Posterior cingulate gyrus (tissue), 11 donors: Measurements from ENCODE around the gene LCAT.

Experiments used
- DNase-seq, 10 donors: peaks; one replicate each; pipeline versions ENCODE4 v3.0.0 to v3.0.0-alpha.2; 2020 to 2021; ENCODE audit warnings: mixed read lengths in 3 of 10
- intact Hi-C: fragments of 100-400 bp; cut with DNase I; formaldehyde crosslinking; loops from one replicate; pipeline ENCODE4 v1.15.1; 2023

The LCAT gene

GRCh38 chr16:67969254-67970039 lies 25.5 kb upstream of the LCAT start:
- DNase-seq, result no peak
- intact Hi-C loops, result no loop called here

DNA sequence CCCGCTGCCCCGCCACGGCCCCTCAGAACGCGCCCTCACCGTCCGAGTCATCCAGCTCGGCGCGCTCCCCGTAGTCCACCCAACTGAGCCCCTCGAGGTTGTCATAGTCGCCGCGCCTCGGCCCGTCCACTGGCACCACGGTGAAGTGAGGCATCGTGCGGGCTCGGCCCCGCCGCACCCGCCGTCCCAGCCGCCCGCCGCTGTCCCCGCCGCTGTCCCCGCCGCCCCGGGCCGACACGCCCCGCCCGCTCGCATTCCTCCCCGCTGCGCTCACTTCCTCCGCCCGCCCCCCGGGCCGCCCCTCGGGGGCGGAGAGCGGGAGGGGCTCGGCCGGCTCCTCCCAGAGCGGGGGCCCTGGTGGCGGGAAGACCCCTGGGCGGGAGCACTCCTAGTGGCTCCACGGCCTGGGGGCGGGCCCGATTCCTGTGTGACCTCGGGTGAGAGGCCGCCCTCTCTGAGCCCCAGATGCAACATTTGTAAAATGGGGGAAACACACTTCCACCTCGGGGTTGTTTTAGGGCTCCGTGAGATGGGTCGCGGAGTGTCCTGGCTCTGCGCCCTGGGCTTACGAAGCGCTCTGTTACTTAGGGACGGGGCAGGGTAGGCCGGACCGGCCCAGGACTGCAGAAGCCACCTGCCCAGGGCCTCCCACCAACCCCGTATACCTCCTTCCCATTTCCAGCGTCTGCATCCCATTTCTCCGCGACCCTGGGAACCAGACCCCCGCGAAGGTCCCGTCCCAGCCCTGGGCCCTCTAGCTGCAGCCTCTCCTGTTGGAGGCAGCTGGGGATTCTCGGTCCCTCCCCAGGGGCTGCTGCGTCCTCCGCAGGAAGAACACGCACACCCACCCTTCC lies 24.7 kb upstream of the LCAT start, which contains the start of gene SLC12A4:
TSS of gene SLC12A4 (minus strand) at position 238 of the 854 bp plus-strand sequence. CDS start at position 154, 84 bp downstream.
- intact Hi-C loops, result no loop called here
- DNase-seq, result peak in 9 of 10 donors; percentile 36 to 93 (median 51)

- intact Hi-C loops, result no loop called here
- DNase-seq, result peak in 1 of 10 donors; percentile 34
Observed at GRCh38 chr16:67967958-67968399, 24.1 kb upstream of the LCAT start.

DNA sequence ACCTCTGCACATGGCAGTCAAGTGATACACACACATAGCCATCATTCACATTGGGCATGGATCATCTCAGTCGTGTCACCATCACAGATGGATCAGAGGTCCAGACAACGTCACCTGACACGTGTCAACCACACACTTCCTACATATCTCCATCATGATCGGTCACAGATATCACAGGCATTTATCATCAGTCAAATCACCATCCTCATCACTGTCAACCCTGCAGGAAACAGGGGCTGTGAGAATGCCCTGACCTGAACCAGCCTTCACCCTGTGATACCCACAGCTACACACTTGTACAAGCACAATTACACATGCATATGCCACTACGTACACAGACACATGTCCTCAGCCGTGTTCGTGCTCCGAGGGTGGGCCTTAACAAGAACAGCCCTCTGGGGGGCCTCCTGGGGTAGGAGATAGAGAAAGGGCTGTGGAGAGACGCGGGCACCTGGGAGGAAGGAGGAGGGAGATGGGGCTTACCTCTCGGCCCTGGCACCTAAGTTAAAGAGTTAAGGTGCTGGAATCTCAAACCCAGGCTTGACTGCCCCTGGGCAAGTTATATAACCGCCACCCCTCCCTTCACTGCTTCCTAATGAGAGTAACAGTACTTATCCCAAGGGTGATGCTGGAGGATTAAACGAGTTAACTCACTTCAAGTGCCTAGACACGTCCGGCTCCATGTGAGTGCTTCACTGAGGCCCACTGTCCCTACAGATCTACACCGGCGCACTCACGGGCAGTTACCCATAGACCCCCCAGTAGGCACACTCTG lies 23.4 kb upstream of the LCAT start:
- intact Hi-C loops, result no loop called here
- DNase-seq, result no peak

GRCh38 chr16:67966549-67967182 lies 22.7 kb upstream of the LCAT start:
- no peak for DNase-seq
- intact Hi-C loops, result no loop called here

DNA sequence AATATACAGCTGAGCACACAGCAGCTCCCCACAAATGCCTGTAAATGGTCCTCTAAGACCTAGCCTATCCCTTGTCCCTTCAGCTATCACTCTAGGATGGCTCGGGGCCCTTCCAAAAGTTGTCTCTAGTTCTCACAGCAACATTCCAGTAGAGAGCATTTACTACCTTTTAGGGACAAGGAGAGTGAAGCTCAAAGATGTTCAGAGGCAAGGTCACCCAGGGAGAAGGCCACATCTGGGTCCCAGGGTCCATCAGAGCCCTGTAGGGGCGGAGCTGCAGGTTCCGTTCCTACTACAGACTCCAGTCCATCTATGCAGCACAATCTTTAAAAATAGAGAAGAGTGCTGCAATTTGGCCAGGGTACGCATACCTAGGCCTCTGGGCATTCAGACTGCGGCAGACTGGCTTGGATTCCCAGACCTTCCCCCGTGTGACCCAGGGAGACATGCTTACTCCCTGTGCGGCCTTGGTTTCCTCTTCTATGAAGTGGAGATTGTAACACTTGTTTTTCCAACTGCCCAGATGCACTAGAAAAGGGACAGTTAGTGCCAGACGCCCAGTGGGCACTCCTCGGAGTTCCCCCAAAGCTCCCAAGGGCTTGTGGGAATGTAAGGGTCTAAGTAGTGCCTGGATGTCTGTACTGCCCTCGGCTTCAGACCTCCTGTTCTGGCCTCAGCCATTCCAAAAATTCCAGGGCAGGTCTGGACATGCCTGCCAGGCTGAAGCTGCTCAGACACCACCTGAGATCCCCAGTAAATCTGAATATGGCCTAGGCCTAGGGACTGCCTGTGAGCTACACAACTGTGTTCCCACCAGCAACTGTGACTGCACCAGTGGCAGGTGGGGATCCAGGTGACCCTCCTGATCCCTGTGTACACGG lies 22.0 kb upstream of the LCAT start:
- no peak for DNase-seq
- intact Hi-C loops, result no loop called here

- no peak for DNase-seq
Observed at GRCh38 chr16:67964477-67965131, 20.7 kb upstream of the LCAT start.

DNA sequence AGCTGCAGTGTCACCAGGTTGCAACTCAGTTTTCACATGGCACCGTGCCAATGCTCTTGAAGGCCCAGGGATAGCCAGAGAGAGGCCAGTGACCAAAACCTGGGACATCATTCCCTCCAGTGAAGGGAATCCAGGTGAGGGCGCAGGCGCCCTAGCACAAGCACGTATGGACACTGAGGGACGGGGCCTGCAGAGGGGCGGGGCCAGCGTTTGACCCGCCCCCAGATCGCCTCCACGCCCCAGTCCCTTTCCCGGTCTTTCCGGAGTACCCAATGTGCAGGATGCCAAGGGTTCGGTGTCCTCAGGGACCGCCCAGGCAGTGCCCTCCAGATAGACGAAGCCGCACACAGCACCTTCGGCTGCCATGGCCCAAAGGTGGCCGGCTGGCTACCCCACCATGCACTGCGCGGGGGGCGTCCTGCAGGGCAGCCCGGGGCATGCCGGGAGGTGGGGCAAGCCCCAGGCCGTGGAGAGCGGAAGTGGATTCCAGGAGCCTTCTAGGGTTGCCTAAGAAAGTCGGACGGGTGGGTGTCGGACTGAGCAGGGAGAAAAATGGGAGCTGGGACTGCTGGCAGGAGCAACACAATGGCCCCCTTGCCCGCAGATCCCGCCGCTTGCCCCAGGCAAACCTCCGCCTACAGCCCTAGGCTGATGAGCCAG lies 19.9 kb upstream of the LCAT start:
- peak in 1 of 10 donors; percentile 68 for DNase-seq

More at GRCh38 chr16:67964477-67965131, 20.7 kb upstream of the LCAT start:
- intact Hi-C loops, result no loop called here

GRCh38 chr16:67963292-67963661 lies 19.4 kb upstream of the LCAT start:
- intact Hi-C loops, result no loop called here
- no peak for DNase-seq

More for the DNA sequence above, 19.9 kb upstream of the LCAT start:
- intact Hi-C loops, result no loop called here

GRCh38 chr16:67962135-67962534 lies 18.2 kb upstream of the LCAT start:
- peak in 1 of 10 donors; percentile 77 for DNase-seq
- intact Hi-C loops, result no loop called here

GRCh38 chr16:67961551-67961957 lies 17.6 kb upstream of the LCAT start:
- peak in 1 of 10 donors; percentile 86 for DNase-seq
- intact Hi-C loops, result no loop called here

GRCh38 chr16:67959536-67960329 lies 15.8 kb upstream of the LCAT start:
- DNase-seq, result peak in 1 of 10 donors; percentile 79
- intact Hi-C loops, result no loop called here

DNA sequence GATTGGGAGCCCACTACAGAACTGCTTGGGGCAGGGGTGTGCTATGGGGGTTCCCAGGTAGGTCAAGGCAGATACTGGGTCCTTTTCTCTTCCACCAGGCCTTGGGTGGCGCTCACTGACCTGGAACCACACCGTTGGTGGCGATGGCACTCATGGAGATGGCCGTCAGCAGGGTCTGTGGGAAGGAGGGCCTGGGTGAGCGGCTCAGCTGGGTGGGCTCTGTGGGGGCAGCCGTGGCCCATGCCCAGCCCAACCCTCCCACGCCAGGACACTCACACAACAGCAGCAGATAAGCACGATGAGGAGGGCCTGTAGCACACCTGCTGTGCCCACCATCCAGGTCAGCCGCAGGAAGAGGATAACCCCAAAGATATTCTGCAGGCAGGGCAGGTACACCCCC lies 13.7 kb upstream of the LCAT start:
- intact Hi-C loops, result no loop called here
- DNase-seq, result peak in 1 of 10 donors; percentile 56

- DNase-seq, result peak in 1 of 10 donors; percentile 66
- intact Hi-C loops, result no loop called here
Observed at GRCh38 chr16:67954421-67955196, 10.7 kb upstream of the LCAT start.

DNA sequence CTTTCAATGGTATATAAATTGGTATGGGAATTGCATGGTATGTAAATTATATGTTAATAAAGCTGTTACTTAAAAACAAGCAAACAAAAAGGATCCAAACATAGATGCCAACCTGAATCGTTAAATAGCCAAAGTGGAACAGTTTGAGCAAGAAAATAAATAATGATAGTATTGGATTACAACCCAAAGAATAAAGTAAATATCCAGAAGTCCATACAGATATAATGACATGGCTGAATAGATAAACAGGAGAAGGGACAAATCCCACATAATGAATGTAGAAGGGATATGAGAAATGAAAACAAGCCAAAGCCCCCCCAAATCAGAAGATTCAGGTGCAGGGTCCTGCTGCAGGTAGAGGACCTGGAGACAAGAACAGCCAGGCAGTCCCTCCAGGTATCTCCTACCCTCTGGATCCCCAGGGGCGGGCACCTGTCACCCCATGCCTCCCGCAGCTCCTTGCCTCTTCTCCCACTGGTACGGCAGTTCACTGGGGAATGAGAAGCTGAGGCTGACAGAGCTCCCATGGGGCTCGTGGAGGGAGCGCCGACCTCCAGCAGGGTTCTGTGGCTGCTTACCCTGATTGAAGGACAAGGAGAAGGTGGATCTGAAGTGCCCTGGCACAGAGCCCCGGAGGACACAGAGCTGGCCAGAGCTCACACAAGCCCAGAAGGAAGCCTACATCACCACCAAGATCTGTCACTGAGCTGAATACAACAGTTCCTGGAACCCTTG lies 9.9 kb upstream of the LCAT start:
- DNase-seq, result no peak
- intact Hi-C loops, result no loop called here

DNA sequence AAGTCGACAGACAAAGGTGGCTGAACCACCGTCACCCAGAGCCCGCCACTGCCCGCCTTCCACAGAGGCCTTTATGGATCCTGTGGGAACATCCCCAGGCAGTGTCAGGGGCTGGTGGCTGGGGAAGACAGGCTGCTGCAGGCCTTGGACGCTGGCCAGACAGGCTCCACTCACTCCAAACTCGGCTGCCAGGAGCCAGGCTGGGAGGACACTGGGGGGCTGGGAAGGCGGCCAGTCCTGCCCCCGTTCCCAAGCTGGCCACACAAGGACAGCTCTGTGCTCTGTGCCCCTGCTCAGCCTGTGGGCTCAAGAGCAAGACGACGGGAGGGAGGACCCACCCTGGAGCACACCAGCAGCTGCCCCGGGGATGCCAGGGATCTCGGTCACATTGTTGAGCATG lies 7.6 kb upstream of the LCAT start:
- DNase-seq, result peak; percentile 81 to 98 (median 88)
- intact Hi-C loops, result no loop called here
